GM19455 (cell line): Measurements from ENCODE around the gene AHCYL2.
"Not testable (repeated sequence)": the region's sequence is repeated elsewhere in the genome, so short reads cannot be mapped to it uniquely, and the experiment has no call there.

Experiments used
- ATAC-seq: cut with Tn5 transposase; IDR thresholded peaks from one replicate; pipeline ENCODE4 v1.9.1; 2021; ENCODE audit not compliant: unreplicated experiment

The AHCYL2 gene

DNA sequence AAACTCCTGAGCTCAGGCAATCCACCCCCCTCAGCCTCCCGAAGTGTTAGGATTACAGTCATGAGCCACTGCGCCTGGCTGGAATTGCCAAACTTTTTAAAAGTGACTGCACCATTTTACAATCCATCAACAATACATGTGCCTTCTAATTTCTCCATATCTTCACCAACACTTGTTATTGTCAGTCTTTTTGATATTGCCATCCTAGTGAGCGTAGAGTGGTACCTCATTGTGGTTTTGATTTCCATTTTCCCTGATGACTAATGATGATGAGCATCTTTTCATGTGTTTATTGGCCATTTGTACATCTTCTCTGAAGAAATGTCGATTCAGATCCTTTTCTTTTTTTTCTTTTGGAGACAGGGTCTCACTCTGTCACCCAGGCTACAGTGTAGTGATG lies 187.7 kb downstream of the AHCYL2 start:
- no peak for ATAC-seq

DNA sequence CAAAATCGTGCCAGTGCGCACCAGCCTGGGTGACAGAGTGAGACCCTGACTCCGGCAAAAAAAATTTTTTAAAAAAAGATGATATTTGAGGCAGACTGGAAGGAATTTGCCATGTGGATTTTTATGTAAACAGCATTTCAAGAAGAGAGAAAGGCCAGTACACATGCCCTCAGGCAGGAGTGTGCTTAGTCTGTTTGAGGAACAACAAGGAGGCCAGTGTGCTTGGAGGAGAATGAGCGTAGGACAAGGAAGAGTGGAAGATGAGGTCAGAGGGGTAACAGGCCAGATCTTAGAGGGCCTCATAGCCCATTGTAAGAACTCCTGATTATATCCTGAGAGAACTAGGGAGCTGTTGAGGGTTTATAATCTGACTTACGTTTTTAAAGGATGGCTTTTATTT lies 192.2 kb downstream of the AHCYL2 start:
- no peak for ATAC-seq

DNA sequence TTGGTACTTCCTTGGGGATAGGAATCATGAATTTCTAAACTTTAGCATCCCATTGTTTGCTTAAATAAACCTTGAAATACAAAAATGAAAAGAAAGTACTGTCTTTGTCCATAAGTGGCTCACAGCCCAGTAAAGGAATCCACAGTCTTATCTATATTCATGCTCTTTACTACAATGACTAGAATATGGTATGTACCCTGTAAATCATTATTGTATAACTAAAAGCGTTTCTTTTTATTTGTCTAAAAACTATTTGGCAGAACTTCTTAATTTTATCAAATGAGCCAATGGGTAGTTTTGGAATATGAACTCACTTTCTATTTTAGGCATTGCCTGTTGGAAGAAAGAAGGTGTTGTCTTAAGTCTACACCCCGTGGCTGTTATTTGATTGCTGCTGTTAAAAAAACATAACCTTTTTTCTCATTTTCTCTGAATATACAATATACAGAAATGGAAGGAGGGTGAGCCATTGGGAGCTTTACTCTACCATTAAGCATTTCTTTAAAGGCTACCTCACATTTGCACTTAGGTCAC lies 197.0 kb downstream of the AHCYL2 start:
- ATAC-seq: no peak

DNA sequence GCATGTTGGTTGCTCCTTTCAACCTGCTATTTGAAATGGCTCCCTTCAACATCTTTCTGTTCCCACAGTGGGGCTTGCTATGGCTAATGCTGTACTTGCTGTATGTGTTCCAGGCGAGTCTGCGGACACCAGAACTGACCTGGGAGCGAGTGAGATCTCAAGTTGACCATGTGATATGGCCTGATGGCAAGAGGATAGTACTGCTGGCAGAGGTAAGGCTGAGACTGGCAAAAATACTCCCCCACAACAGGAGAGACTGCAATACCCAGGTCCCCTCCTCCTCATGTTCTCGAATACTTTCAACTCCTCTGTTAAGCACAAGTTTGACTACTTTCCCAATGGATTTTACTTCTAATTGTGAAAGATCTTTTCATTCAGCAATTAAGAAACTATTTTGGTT lies 197.9 kb downstream of the AHCYL2 start:
- ATAC-seq: no peak

DNA sequence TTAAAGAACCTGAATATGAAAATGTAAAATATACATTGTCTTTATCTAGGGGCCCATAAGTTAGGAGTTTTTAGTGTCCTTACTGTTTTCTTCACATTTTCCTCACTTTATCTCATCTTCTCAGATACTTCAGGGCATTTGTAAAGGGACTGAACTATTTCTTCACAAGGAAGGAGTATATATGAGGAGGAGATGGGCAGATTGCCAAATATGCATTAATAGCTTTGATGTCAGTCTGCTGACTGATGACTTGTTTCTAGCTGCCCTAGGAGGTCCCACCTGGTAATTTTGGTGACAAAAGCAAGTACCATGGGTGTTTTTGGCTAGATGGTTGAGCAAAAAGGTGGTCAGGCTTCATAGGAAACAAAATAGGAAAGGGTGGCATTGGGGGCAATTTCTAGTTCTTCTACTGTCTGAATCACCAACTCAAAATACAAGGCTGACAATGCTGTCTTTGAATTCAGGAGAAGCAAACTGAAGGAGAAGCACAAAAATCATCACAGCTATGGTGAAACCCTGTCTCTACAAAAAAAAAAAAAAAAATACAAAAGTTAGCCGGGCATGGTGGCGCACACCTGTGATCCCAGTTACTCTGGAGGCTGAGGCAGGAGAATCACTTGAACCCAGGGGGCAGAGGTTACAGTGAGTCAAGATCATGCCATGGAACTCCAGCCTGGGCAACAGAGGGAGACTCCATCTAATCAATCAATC lies 199.0 kb downstream of the AHCYL2 start:
- no peak for ATAC-seq

DNA sequence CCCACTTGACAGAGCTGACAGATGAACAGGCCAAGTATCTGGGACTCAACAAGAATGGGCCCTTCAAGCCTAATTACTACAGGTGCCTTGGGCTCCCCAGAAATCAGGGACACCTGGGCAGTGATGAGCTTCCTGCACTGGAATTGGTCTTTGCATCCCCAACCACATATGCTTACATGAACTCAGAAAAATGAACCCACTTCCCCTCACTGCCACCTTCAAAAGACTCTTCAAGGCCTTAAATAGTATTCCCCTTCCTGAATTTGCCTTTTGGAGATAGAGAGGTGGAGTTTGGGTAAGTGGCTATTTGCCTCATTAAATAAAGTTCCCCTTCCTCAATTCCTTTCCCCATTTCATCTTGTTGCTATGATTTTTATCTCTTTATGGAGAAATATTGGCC lies 201.7 kb downstream of the AHCYL2 start:
- ATAC-seq: no peak

DNA sequence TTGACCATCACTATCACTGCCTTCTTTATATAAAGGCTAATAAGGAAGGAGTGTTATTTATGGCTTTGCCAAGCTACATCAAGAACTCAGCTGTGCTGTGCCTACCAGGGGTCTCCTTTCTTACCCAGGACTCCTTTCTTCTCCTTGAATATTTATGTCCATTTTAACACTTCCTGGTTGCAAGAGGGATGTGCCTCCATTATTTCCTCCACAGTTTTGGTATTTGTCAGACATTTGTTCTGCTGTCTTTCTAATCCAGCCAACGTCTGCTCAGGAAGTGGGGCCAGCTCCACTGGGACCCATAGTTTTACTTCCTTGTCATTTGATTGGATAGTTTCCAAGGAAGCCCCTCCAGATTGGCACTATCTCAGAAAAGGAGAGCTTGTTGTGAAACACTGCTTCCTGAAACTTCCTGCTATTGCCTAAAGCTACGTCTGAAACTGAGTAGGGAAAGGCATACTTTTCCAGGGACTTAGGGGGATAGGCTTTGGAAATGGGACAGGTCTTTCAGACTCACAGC lies 202.8 kb downstream of the AHCYL2 start:
- ATAC-seq: no peak

DNA sequence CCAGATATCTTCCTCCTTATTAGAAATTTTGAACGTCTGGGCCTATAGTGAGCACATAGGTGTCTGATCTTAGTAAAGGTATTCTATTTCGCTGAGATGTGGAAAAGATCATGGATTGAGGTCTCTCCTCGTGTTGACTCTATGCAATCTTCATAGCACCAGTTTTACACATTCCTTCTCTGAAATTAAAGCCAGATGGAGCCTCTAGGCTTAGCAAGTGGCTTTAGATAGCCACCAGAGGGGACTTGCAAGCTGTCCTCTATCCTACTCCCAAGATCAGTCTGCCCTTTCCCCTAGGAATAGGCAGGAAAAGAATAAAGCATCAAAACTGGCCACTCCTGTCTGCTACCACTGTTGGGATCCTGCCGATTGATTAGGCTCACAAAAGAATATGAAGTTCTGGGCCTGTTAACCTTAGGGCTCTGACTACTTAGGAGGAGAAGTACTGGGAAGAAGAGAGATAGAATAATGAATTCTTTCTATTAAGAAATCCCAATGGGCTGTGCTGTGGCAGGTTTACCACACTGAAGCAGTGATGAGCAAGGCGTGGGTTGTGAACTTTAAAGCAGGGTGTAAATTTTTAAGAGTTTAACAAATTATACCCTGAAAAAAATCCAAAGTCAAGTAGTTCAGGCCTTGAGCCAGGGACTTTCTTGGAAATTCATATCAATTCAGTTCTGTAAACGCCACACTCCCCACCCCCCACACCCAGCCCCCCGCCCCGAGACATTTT lies 207.2 kb downstream of the AHCYL2 start:
- no peak for ATAC-seq

DNA sequence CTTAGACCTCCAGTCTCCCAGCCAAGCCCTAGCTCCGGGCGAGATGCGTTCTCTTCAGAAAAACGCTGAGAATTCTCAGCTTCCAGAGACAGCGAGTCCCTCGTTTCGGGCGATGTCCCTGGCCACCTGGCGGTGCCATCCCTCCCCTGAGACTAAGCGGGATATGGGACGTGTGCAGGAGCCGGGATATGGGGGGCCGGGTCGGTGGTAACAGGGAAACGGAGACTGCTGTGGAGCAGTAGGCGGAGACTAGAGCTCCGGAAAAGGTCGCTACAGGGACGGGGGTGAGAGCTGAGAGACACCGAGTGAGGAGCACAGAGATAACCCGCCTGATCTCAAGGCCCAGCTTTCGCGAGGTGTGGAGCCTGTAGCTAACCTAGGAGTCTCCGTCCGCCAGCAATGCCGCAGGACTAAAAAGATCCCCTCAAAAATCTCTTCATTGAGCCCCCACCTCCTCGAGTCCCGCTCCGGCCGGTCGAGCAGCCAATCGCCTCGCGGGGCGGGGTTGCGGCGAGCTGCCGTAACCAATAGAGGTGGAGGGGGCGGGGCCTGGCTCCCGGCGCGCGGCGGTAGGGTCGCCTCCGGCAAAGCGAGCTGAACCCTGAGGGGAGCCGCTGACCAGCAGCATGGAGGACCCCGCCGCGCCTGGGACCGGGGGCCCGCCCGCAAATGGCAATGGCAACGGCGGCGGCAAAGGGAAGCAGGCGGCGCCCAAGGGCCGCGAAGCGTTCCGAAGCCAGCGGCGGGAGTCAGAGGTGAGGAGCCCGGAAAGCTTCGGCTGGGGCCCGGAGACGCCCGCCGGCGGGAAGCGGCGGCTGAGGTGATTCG lies 209.2 kb downstream of the AHCYL2 start, which contains the start of gene STRIP2:
Gene STRIP2, plus strand, starts transcription at position 586 of the 828 bp plus-strand sequence. Its CDS starts 41 bp downstream, at position 627.
- peak; percentile 95 for ATAC-seq

DNA sequence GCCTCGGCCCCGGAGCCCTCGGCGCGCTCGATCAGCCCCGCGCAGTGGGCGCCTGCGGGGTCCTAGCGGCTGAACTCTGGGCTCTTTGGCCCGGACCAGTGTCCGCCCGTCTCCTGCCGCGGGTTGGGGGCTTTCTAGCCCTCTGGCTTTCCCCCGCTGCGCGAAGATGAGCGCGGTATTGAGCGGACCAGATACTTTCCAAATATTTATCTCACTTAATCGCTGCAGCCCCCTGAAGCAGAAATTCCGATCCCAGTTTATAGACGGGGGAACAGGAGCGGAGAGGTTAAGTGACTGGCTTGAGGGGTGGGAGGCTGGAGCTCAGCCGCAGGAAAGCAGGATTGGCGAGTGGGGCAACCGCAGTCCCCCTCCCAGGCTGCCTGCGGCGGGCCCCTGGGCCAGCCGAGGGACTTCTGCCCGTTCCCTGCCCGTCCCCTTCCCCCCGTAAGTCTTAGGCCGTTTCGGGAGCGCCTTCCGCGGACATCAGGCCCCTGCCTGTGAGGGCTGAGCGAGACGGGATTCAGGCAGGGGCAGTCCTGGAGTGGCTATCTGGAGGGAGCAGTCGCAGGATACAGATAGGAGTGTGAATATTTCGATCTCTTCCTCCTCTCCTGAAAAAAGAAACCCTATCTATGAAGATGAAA lies 210.0 kb downstream of the AHCYL2 start:
- no peak for ATAC-seq

DNA sequence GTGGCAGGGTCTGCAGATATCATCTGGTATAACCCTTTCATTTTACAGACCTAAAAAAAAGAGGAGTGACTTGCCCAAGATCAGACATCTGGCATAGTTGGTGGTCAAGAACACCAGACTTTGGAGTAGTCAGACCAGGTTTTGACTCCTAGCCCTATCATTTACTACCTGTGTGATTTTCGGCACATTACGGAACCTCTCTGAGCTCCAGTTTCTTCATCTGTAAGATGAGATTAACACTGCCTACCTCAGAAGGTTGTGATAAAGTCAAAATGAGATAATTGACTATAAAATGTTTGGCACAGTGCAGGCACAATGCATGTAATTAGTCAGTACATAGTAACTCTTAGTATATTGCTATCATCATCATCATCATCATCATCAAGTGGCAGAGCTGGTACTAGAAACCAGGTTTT lies 210.6 kb downstream of the AHCYL2 start:
- ATAC-seq: no peak

DNA sequence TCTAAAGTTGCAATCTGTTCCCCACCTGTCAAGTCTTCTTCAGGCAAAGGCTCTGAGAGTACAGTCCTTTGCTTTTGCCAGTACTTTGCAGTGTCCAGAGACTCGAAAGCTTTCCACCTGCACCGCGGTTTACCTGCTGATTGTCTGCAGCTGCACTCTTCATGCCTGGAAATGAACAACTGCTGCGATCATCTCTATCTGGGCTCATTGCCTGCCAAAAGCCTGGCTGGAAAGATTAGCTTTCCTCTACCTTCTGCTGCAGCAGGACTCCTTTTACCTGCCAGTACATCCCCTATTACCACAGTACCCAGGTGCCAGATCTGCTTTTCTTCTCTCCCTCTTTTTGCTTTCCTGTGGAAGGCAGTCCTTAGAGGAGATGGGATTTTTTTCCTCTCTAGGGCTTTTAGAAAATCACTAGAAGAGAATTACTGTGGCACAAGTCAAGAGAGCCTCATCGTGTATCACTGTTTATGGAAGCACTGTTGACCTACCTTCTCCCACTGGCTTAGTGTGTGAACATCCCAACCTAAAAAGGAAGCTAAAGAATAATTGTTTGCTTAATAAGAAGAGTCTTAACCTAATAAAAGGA lies 211.6 kb downstream of the AHCYL2 start:
- no peak for ATAC-seq

DNA sequence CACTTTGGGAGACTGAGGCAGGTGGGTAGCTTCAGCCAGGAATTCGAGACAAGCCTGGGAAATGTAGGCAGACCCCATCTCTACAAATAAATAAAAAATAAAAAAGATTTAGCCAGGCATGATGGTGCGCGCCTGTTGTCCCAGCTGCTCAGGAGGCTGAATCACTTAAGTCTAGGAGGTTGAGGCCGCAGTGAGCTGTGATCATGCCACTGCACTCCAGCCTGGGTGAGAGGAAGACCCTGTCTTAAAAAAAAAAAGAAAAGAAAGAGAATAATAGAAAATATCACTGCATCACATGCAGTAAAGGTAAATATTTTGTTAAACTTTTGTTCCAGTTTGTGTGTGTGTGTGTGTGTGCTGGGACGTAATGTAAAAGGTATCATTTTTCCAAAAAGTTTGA lies 212.4 kb downstream of the AHCYL2 start:
- no peak for ATAC-seq

DNA sequence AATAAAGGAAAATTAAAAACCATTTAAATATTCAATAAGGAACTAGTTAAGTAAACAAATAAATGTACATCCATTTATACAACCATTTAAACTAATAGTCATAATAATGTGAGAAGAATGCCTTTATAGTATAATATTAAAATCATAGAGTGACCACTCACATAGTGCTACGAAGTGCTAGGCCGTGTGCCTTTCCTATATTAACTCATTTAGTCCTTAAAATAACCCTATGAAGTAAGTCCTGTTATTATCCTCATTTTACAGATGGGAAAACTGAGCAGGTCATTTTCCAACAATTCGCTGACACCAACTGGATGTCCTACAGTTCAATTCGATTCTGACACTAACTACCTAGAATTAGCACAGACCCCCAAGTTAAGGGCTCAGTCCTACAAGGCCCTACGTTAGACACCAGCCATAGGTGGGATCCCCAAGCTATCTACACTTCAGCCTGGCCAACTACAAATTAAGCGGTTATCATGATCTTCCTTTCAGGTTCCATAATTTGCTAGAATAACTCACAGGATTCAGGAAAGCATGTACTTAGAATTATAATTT lies 213.5 kb downstream of the AHCYL2 start:
- ATAC-seq: no peak

DNA sequence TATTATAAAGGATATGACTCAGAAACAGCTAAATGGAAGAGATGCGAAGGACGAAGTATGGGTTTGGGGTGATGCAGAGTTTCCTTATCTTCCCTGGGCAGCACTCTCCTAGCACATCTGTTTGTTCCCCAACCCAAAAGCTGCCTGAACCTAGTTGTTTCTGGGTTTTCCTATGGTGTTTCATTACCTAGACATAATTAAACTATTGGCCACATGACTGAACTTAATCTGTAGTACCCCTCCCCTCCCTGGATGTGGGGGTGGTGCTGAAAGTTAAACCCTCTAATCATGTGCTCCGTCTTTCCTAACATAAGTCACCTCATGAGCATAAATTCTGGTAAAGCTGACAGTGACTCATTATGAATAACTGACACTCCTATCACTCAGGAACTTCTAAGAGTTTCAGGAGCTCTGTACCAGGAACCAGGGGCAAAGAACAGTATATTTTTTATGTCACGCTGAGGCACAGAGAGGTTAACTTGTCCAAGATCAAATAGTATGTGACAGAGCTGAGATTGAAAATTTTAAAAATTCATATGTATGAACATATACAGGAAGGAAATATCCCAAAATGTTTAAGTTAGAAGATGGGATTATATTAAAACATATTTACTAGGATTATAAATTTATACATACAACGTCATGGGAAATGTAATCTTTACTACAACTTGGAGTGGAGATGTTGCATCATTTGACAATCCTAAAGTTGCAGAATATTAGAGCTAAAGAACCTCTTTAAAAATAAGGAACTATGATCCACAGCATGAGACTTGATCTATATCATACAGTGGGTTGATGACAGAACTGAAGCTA lies 214.2 kb downstream of the AHCYL2 start:
- no peak for ATAC-seq

DNA sequence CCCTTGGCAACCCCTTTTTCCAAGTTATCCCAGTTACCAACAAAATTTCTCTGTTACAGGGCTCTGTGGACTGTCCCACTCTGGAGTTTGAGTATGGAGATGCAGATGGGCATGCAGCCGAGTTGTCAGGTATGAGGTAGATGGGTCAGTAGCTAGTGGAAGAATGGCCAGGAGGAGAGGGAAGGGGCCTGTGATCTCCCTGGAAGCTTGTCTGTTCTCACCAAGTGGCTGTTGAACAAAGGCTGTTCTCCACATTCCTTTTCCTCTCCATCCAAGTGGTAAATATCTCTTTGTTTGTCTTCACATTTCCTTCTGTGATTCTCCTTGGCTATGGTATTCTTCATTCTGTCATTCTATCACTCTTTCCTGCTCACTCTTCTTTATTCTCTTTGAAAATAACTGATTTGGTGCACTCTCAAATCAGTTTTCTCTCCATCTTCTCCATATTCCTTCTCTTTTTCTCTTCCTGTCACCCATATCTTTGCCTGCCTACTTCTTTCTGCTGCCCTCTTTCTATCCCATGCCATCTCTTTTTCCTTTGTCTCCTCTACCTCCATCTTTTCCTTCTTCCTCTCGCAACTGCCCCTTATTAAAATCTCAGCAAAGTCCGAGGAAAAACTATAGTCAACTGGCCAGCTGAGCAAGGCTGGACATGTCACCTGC lies 215.3 kb downstream of the AHCYL2 start:
- ATAC-seq: no peak

DNA sequence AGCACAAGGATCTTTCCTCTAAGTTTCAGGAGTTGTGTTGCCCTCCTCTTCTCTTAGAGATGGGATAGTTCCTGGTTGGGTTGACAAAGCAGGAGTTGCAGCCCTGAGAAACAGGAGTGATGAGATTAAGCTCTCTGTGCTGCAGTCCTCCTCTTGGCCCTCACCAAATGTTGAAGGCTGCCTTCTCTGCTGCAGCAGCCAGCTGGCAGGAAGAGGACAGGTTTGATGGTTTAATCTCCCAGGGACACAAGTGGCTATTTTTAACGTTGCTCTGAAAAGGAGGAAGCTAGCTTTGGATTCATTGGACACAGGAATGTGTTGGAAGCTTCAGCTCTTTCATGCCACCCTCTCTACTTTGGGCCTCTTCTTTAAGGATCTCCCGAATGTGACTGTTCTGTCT lies 218.8 kb downstream of the AHCYL2 start:
- no peak for ATAC-seq

DNA sequence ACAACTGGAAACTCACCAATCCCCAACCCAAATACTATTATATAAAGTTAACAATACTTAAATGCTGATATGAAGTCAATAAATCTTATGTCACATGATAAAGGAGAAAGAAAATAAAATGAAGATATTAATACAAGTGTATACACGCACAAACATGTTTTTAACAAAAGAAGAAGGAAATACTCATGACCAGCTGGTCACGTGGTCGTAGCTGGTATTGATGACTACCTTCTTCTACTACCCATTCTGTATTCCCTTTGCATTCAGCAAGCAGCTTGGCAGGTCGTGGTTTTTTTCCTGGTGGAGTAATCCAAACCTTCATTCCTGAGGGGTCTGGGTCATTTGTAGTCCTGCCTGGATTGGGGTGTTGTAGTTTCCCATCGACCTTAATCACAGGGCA lies 219.9 kb downstream of the AHCYL2 start:
- ATAC-seq: not testable (repeated sequence)

DNA sequence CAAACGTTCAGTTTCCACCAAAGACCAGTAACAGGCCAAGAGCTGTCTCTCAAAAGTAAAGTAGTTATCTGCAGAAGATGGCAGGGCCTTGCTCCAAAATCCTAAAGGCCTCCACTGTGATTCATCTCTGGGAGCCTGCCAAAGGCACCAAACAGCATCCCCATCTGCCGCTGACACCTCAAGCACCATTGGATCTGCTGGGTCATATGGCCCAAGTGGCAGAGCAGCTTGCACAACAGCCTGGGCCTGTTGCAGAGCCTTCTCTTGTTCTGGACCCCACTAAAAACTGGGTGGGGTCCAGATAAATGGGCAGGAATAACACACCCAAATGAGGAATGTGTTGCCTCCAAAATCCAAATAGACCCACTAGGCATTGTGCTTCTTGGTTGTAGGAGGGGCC lies 222.1 kb downstream of the AHCYL2 start:
- not testable (repeated sequence) for ATAC-seq
